Measurements from ENCODE around the gene SPON1. TPM values are rescaled to one million over a fixed set of nuclear protein-coding genes. Genes with fewer than 3 reads are reported as not detected.
"Not testable (repeated sequence)": the region's sequence is repeated elsewhere in the genome, so short reads cannot be mapped to it uniquely, and the experiment has no call there.

SPON1 gene
- total and polyA plus RNA-seq, 10 of the 15 experiments (the other 5 are each of a cell fraction or from before 2014, with no cell fraction given) = 0.13 to 1.1 (median 0.18) TPM; not detected in 5

GRCh38 chr11:14150878-14151277 is 188.4 kb downstream of the SPON1 start:
- Histone ChIP-seq H3K79me2 (ENCODE audit: control insufficient read depth, insufficient read depth, low read length) (no peaks in the 10 kb centered on the region), H2AFZ (ENCODE audit: control insufficient read depth, low read depth, low read length) (no peak overlapping the region), H3K27me3 (replicated peaks in 1 of 2; ENCODE audit: control insufficient read depth in 2 of 2, insufficient read depth in 2 of 2, low read length in 1 of 2) (no peaks in the 10 kb centered on the region), H3K4me1 (ENCODE audit: control insufficient read depth, insufficient read depth, low read length) (no peaks in the 10 kb centered on the region), H3K9ac (ENCODE audit: control insufficient read depth, insufficient read depth, low read length) (no peak overlapping the region), H3K27ac (ENCODE audit: control insufficient read depth, insufficient read depth) (no peak overlapping the region), H3K4me2 (ENCODE audit: control insufficient read depth, insufficient read depth) (no peak overlapping the region), H3K36me3 (ENCODE audit: control insufficient read depth in 2 of 2, insufficient read depth in 2 of 2, low read length in 1 of 2) (no peaks in the 10 kb centered on the region), H4K20me1 (ENCODE audit: control insufficient read depth, insufficient read depth) (no peaks in the 10 kb centered on the region), H3K4me3 (no peak overlapping the region), H3K9me3 (replicated peaks; ENCODE audit: control insufficient read depth, insufficient read depth, low read length) (no peaks in the 10 kb centered on the region; the same call in 2 of the 3 replicates)
- SMC1A ChIA-PET (ENCODE audit: uncharacterized antibody, unreplicated experiment) = no interaction called here
- no peak for DNase-seq (ENCODE audit: low read depth, low spot score)
- no peak for FAIRE-seq
- CTCF ChIA-PET = no interaction called here
- POLR2A ChIA-PET = no interaction called here
- in situ Hi-C loops (cut with MboI) (no loop called here), intact Hi-C loops (cut with micrococcal nuclease; ENCODE audit: unreplicated experiment) (no loop called here)
- no TSS peak for BruUV-seq (replicated peaks)
- no peak for ATAC-seq
- RAD21 ChIA-PET (ENCODE audit: unreplicated experiment) = no interaction called here
- WGBS (ENCODE audit: insufficient coverage, insufficient replicate concordance, low lambda C conversion rate, missing lambda C conversion rate) = 40% methylated on average over 4 of the region's 4 CpGs
- no peak for TF ChIP-seq SMARCA5 (IDR thresholded peaks at IDR 0.05)
- no peak for TF ChIP-seq PAX5 (IDR thresholded peaks at IDR 0.05; ENCODE audit: borderline replicate concordance, low read depth, low read length)
- TF ChIP-seq ZBTB11 (CRISPR knock-in tag; IDR thresholded peaks at IDR 0.05) = no peak
- no peak for TF ChIP-seq RFX5 (IDR thresholded peaks at IDR 0.05; ENCODE audit: low read depth, low read length)
- TF ChIP-seq TBL1XR1 (IDR thresholded peaks at IDR 0.05; ENCODE audit: low read depth, low read length) = no peak
- TF ChIP-seq, protein P1, sequence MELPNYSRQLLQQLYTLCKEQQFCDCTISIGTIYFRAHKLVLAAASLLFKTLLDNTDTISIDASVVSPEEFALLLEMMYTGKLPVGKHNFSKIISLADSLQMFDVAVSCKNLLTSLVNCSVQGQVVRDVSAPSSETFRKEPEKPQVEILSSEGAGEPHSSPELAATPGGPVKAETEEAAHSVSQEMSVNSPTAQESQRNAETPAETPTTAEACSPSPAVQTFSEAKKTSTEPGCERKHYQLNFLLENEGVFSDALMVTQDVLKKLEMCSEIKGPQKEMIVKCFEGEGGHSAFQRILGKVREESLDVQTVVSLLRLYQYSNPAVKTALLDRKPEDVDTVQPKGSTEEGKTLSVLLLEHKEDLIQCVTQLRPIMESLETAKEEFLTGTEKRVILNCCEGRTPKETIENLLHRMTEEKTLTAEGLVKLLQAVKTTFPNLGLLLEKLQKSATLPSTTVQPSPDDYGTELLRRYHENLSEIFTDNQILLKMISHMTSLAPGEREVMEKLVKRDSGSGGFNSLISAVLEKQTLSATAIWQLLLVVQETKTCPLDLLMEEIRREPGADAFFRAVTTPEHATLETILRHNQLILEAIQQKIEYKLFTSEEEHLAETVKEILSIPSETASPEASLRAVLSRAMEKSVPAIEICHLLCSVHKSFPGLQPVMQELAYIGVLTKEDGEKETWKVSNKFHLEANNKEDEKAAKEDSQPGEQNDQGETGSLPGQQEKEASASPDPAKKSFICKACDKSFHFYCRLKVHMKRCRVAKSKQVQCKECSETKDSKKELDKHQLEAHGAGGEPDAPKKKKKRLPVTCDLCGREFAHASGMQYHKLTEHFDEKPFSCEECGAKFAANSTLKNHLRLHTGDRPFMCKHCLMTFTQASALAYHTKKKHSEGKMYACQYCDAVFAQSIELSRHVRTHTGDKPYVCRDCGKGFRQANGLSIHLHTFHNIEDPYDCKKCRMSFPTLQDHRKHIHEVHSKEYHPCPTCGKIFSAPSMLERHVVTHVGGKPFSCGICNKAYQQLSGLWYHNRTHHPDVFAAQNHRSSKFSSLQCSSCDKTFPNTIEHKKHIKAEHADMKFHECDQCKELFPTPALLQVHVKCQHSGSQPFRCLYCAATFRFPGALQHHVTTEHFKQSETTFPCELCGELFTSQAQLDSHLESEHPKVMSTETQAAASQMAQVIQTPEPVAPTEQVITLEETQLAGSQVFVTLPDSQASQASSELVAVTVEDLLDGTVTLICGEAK (IDR thresholded peaks at IDR 0.05; ENCODE audit: borderline replicate concordance) = no peak

DNA sequence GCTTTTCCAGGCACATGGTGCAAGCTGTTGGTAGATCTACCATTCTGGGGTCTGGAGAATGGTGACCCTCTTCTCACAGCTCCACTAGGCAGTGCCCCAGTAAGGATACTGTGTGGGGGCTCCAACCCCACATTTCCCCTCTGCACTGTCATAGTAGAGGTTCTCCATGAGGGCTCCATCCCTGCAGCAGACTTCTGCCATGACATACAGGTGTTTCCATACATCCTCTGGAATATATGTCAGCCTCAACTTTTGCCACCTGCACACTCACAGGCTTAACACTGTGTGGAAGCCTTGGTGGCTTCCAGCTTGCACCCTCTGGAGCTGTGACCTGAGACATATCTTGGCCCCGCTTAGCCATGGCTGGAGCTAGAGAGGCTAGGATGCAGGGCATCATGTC is 191.6 kb downstream of the SPON1 start:
- H3K27me3 ChIP-seq (replicated peaks in 1 of 2; ENCODE audit: control insufficient read depth in 2 of 2, insufficient read depth in 2 of 2, low read length in 1 of 2); SMC1A ChIA-PET (ENCODE audit: uncharacterized antibody, unreplicated experiment); in situ Hi-C loops (cut with MboI); H3K9ac ChIP-seq (ENCODE audit: control insufficient read depth, insufficient read depth, low read length); H2AFZ ChIP-seq (ENCODE audit: control insufficient read depth, low read depth, low read length); H3K9me3 ChIP-seq (replicated peaks; ENCODE audit: control insufficient read depth, insufficient read depth, low read length); H3K27ac ChIP-seq (ENCODE audit: control insufficient read depth, insufficient read depth); POLR2A ChIA-PET; BruUV-seq (replicated peaks); FAIRE-seq; H4K20me1 ChIP-seq (ENCODE audit: control insufficient read depth, insufficient read depth); intact Hi-C loops (cut with micrococcal nuclease; ENCODE audit: unreplicated experiment); H3K4me2 ChIP-seq (ENCODE audit: control insufficient read depth, insufficient read depth); CTCF ChIA-PET; RAD21 ChIA-PET (ENCODE audit: unreplicated experiment); H3K36me3 ChIP-seq (ENCODE audit: control insufficient read depth in 2 of 2, insufficient read depth in 2 of 2, low read length in 1 of 2); H3K79me2 ChIP-seq (ENCODE audit: control insufficient read depth, insufficient read depth, low read length); DNase-seq (ENCODE audit: low read depth, low spot score); ATAC-seq; H3K4me3 ChIP-seq; H3K4me1 ChIP-seq (ENCODE audit: control insufficient read depth, insufficient read depth, low read length): not testable (repeated sequence)
- WGBS (ENCODE audit: insufficient coverage, insufficient replicate concordance, low lambda C conversion rate, missing lambda C conversion rate) = 54% methylated on average over 1 of the region's 1 CpG
